ENCODE measurements around the gene GREM1. TPM values are rescaled to one million over a fixed set of nuclear protein-coding genes. Genes with fewer than 3 reads are reported as not detected.

GREM1 gene
- total RNA-seq, 1 experiment from 2014 or later, result 0.66 TPM

DNA sequence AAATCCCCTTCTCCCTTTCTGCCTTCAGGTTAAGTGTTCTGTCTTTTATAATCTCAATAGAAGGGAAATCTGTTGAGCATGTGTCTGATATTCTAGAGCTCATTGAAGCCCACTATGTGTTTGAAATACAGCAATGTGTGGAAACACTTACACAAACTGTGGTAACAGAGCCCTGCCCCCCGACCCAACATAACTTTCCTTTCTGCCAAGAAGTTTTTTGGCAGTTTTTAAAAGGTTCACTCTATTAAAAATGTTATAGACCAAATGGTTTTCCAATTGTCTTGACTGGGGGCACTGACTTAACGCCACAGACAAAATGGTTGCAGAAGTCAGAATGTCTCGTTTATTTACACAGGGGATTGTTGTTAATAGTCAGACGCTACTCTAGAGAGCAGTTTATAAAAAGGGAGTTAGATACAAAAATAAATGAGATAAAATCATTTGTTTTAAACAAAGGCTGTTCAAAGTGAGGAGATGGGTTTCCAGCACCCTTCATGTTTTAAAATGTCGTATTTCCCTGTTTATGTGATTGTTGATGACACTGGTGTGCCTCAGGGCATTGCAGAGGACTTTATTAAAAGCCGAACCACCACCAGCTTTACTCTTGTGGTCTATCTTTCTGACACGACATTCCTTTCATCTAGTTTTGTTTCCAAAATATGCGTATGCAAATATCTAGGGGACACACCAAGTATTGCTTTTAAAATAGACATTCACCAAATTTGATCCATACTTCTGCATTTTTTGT, 26.7 kb upstream of the GREM1 start:
- no peak for DNase-seq (ENCODE audit: low read depth, low spot score)
- H3K9me2 ChIP-seq (ENCODE audit: insufficient read depth), result peaks cover 3% of the 10 kb centered on the region; the same call in 1 of the 2 replicates
- no peaks in the 10 kb centered on the region for H3K27me3 ChIP-seq (ENCODE audit: insufficient read depth, low read length)
- no peak overlapping the region for H3K27ac ChIP-seq (ENCODE audit: low read depth, low read length)
- no peak for ATAC-seq
- H3K36me3 ChIP-seq (ENCODE audit: control insufficient read depth in 1 of 2, insufficient read depth in 2 of 2, low read length in 2 of 2), result no peaks in the 10 kb centered on the region
- no peak overlapping the region for H3K9ac ChIP-seq (ENCODE audit: low read length)
- no peaks in the 10 kb centered on the region for H4K20me1 ChIP-seq (ENCODE audit: insufficient read depth)
- TF ChIP-seq, protein P1, sequence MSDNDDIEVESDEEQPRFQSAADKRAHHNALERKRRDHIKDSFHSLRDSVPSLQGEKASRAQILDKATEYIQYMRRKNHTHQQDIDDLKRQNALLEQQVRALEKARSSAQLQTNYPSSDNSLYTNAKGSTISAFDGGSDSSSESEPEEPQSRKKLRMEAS (IDR thresholded peaks at IDR 0.05), result no peak
- TF ChIP-seq CBX3 (IDR thresholded peaks at IDR 0.05; ENCODE audit: low read depth) (no peak), TCF7L2 (IDR thresholded peaks at IDR 0.05; ENCODE audit: borderline replicate concordance, extremely low read depth, insufficient read depth, insufficient read length) (no peak), SIN3A (IDR thresholded peaks at IDR 0.05; ENCODE audit: low read depth) (no peak), RAD21 (IDR thresholded peaks at IDR 0.05; ENCODE audit: low read depth) (no peak), CEBPB (IDR thresholded peaks at IDR 0.05; ENCODE audit: low read depth) (no peak), ELF1 (IDR thresholded peaks at IDR 0.05; ENCODE audit: borderline replicate concordance, low read depth) (no peak), POLR2AphosphoS5 (IDR thresholded peaks at IDR 0.05; ENCODE audit: low read depth, low read length) (no peak), EZH2 (IDR thresholded peaks at IDR 0.05) (no peak)
- TF ChIP-seq, protein P2, sequence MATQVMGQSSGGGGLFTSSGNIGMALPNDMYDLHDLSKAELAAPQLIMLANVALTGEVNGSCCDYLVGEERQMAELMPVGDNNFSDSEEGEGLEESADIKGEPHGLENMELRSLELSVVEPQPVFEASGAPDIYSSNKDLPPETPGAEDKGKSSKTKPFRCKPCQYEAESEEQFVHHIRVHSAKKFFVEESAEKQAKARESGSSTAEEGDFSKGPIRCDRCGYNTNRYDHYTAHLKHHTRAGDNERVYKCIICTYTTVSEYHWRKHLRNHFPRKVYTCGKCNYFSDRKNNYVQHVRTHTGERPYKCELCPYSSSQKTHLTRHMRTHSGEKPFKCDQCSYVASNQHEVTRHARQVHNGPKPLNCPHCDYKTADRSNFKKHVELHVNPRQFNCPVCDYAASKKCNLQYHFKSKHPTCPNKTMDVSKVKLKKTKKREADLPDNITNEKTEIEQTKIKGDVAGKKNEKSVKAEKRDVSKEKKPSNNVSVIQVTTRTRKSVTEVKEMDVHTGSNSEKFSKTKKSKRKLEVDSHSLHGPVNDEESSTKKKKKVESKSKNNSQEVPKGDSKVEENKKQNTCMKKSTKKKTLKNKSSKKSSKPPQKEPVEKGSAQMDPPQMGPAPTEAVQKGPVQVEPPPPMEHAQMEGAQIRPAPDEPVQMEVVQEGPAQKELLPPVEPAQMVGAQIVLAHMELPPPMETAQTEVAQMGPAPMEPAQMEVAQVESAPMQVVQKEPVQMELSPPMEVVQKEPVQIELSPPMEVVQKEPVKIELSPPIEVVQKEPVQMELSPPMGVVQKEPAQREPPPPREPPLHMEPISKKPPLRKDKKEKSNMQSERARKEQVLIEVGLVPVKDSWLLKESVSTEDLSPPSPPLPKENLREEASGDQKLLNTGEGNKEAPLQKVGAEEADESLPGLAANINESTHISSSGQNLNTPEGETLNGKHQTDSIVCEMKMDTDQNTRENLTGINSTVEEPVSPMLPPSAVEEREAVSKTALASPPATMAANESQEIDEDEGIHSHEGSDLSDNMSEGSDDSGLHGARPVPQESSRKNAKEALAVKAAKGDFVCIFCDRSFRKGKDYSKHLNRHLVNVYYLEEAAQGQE (IDR thresholded peaks at IDR 0.05; ENCODE audit: low read depth), result no peak
- TF ChIP-seq, protein P3, sequence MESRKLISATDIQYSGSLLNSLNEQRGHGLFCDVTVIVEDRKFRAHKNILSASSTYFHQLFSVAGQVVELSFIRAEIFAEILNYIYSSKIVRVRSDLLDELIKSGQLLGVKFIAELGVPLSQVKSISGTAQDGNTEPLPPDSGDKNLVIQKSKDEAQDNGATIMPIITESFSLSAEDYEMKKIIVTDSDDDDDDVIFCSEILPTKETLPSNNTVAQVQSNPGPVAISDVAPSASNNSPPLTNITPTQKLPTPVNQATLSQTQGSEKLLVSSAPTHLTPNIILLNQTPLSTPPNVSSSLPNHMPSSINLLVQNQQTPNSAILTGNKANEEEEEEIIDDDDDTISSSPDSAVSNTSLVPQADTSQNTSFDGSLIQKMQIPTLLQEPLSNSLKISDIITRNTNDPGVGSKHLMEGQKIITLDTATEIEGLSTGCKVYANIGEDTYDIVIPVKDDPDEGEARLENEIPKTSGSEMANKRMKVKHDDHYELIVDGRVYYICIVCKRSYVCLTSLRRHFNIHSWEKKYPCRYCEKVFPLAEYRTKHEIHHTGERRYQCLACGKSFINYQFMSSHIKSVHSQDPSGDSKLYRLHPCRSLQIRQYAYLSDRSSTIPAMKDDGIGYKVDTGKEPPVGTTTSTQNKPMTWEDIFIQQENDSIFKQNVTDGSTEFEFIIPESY (IDR thresholded peaks at IDR 0.05; ENCODE audit: extremely low read depth, insufficient replicate concordance, low read length), result no peak
- H3K4me3 ChIP-seq (replicated peaks in 1 of 2; ENCODE audit: low read depth in 1 of 2, low read length in 2 of 2), result no peak overlapping the region
- POLR2A ChIA-PET, result no interaction called here
- intact Hi-C loops (cut with micrococcal nuclease), result no loop called here
- H3K4me2 ChIP-seq (ENCODE audit: low read length), result no peak overlapping the region
- H3K79me2 ChIP-seq (ENCODE audit: insufficient read depth, low read length), result no peaks in the 10 kb centered on the region
- RAD21 ChIA-PET (ENCODE audit: low non-redundant PET in 1 of 2, low total read pairs in 2 of 2, uncharacterized antibody in 2 of 2, unreplicated experiment in 2 of 2), result no interaction called here
- no peak overlapping the region for H2AFZ ChIP-seq (ENCODE audit: low read depth, low read length, poor library complexity, severe bottlenecking)
- no peaks in the 10 kb centered on the region for H3K4me1 ChIP-seq (ENCODE audit: control insufficient read depth in 1 of 2, insufficient read depth in 2 of 2, low read length in 2 of 2)
- CTCF ChIA-PET, result no interaction called here
- no peaks in the 10 kb centered on the region for H3K9me3 ChIP-seq (ENCODE audit: control insufficient read depth in 1 of 2, insufficient read depth in 1 of 2, low read depth in 1 of 2, low read length in 2 of 2)
- no TSS peak for BruUV-seq (replicated peaks)

Measured in HCT116 (cell line).